HFF-Myc (cell line): ENCODE results near the gene PAWR.
"Not testable (repeated sequence)": the region's sequence is repeated elsewhere in the genome, so short reads cannot be mapped to it uniquely, and the experiment has no call there.

ENCODE experiments used
- DNase-seq: peaks from one replicate; pipeline ENCODE4 v3.0.0-alpha.2; 2011; ENCODE audit warnings: low read depth; ENCODE audit errors: extremely low read depth
- H3K4me3 ChIP-seq: replicated peaks from 2 replicates; pipeline ENCODE4 v1.5.1; 2011; ENCODE audit warnings: low read depth, mild to moderate bottlenecking, control low read depth, low read length
- CTCF ChIP-seq: IDR thresholded peaks from 2 replicates; pipeline ENCODE4 v1.5.1; 2012; ENCODE audit warnings: mild to moderate bottlenecking, low read depth, low read length, control low read depth; ENCODE audit errors: missing control alignments

PAWR gene

GRCh38 chr12:79687711-79688260 is 3.0 kb downstream of the PAWR start:
- DNase-seq = no peak
- peak overlapping the region; percentile 83 for H3K4me3 ChIP-seq
- TF ChIP-seq CTCF = no peak

GRCh38 chr12:79686171-79686570 is 4.6 kb downstream of the PAWR start:
- no peak overlapping the region for H3K4me3 ChIP-seq
- TF ChIP-seq CTCF = no peak
- DNase-seq = no peak

- no peak for TF ChIP-seq CTCF
- DNase-seq = no peak
- H3K4me3 ChIP-seq = no peak overlapping the region
Measured at GRCh38 chr12:79685068-79685467, 5.7 kb downstream of the PAWR start.

- H3K4me3 ChIP-seq, DNase-seq: not testable (repeated sequence)
Measured at GRCh38 chr12:79684338-79684737, 6.4 kb downstream of the PAWR start.

- no peak for TF ChIP-seq CTCF
- DNase-seq = no peak
- H3K4me3 ChIP-seq = no peak overlapping the region
Measured at GRCh38 chr12:79682593-79682992, 8.2 kb downstream of the PAWR start.

- no peak for TF ChIP-seq CTCF
- H3K4me3 ChIP-seq = no peak overlapping the region
- no peak for DNase-seq
Measured at GRCh38 chr12:79681008-79681590, 9.7 kb downstream of the PAWR start.

DNA sequence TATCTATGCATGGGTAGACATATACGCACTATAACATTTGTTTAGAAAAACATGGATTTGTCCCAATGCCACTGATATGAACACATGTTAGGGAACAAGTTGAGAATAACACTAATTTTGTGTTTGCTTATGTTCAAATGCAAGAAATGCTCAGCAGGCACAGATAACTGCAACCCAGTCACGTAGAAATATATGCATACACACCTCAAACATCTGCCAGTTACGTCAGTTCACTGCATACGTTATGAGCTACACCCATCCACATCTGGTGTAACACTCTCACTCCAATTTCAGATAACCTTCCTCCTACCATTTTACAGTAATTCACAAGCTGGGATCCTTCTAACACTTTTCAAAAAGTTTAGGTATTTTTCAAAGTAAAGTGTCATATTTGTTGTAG is 10.7 kb downstream of the PAWR start:
- DNase-seq = no peak
- no peak for TF ChIP-seq CTCF
- H3K4me3 ChIP-seq = no peak overlapping the region
